MV-4-11 (cell line): ENCODE results near the gene CCL28.
A peak's percentile ranks its signal among the peaks of the same experiment; 100 is the strongest.

Source experiments
- DNase-seq: peaks from one replicate; lab custom pipeline; 2025; lab: John Stamatoyannopoulos, UW

CCL28 gene

DNA sequence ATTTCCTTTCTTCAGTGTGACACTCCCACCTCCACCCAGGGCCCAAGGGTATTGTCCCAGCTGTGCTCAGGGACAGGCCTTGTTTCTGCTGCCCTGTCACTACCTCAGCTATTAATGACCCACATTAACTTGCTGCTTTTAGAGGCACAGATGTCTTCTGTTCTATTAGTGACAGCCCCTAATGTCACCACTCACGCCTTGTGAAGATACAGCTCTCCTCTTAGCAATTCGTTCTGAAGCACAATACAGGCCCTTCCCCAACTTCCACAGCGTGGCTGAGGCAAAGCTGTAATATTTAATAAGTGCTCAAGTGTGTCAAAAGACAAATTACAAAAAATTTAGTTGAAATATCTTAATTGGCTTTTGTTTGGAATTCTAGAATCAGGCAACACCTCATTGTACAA, 54.3 kb downstream of the CCL28 start:
- DNase-seq: no peak

DNA sequence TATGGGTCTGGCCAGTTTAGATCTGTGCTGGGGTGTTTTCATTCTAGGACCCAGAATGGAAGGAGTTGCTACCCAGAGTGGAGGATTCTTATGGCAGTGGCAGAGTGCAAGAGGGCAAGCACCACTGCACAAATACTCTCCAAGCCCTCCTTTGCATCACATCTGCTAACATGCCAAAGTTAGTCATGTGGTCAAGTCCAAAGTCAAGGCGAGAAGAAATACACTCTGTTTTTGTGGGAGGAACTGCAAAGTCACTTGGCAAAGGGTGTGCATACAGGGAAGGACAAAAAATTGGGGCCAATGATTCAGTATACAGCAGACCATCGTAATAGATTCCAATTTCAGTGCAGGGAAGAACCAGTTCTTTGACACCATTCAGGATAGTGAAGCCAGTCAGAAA, 55.1 kb downstream of the CCL28 start:
- DNase-seq: no peak

DNA sequence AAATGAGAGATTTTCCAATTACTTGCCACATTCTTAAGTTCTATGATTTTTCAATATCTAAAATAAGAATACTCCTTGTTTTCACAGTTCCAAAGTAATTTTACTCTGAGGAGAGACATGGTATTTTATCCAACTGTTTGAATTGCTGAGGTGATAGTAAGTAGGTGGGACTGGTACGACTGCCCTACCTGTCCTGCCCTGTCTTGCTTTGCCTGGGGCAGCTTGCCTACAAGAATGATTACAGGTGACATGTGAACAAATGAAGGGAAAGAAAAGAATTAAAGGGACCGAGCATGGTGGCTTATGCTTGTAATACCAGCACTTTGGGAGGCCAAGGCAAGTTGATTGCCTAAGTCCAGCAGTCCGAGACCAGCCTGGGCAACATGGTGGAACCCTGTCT, 57.4 kb downstream of the CCL28 start:
- DNase-seq: no peak

DNA sequence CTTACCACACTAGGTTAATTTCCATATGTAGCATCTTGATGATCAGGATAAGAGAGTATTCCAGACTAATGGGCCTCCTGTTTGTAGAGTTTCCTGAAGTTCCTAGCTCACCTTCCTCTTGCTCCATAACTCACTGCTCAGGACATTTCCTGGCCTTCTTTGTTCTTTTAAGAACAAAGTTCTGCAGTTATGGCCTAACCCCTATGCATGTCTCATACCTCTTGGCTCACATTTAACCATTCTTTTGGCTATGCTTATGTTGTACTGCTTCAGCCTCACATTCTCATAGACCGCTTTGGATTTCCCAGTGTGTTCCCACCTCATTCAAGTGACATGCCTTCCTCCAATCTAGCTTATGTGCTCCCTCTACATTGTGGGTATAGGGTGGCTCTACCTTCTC, 58.5 kb downstream of the CCL28 start:
- no peak for DNase-seq

DNA sequence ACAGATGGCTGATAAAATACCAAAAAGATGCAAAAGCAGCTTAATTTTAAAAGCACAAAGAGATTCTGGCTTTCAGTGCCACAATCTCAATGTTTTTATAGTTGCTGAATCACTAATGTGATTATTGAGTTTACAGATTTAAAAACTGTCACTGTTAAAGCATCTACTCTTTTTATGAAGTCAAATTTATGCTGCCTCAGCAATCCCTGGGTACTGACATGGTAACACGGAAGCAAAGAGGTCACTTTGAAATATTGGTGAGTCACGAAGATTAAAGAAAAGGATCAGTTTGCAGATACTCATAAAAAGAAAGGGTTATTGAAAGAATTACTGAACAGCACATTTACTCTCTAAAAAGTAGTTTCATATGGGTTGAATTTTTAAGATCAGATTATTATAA, 59.3 kb downstream of the CCL28 start:
- no peak for DNase-seq

DNA sequence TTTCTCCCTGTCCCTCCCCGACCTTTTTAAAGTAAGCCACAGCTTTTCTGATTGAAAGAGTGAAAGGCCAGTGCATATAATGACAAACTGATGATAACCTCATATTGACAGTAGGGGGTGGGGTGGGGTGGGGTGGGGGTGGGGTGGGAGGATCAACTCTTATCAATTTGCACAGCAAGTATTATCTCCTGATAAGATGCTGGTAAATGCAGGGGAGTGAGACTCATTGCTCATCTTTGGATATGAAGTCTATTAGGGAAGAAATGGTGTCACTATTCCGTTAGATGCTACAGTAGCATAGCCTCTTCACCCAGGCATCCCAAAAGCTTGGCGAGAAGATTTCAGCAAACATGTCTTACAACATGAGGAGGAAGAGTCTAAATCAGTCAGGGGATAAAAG, 60.1 kb downstream of the CCL28 start:
- DNase-seq: no peak

DNA sequence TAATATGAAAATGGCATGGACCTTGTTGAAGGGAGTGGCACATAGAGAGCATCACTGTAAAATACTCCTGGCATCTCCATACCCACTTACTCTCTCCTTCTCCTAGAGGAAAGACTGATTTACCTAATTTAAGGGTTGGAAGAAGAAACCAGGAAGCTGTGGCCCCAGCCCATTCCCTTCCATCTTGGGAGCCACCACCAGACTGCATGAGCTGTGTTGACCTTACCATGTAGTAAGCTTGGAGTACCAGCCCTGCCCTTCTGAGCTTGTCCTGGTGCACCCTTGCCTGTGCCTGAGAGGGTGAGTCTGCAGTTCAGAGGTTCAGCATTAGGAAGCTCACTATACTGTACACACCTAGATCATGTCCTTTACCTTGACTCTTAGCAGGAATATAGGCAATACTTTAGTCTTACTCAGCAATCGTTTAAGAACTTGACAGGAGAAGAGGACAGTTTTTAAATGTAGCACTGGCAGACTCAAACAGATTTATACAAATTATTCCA, 63.3 kb downstream of the CCL28 start:
- DNase-seq: no peak

DNA sequence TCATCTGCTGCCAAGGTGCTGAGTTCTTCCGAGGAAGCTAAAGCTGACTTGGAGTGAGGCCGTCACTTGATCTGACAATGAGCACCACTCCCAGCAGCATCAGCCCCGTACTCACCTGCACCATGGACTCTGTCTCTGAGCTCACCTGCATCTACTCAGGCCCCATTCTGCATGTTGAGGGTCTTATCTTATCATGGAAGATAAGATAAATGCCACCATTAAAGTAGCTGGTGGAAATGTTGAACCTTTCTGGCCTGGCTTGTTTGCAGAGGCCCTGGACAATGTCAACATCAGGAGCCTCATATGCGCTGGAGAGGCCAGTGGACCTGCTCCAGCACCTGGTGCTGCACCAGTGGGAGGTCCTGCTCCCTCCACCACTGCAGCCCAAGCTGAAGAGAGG, 64.0 kb downstream of the CCL28 start:
- DNase-seq: no peak

DNA sequence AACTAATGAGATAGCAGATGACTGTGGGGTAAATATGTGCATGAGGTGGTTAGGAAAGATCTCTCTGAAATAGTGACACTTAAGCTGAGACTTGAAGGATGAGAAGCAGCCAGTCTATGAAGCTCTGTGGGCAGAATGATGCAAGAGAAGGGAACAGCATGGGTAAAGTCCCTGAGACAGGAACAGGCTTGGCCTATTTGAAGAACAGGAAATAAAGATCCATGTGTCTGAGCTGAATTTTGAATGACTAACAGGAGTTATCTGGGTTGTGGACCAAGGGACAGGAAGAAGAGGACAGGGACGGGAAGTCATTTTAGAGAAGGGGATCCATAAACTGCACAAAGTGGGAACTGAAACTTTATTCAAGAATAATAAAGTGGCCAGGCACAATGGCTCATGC, 73.3 kb downstream of the CCL28 start:
- peak; percentile 100 for DNase-seq

DNA sequence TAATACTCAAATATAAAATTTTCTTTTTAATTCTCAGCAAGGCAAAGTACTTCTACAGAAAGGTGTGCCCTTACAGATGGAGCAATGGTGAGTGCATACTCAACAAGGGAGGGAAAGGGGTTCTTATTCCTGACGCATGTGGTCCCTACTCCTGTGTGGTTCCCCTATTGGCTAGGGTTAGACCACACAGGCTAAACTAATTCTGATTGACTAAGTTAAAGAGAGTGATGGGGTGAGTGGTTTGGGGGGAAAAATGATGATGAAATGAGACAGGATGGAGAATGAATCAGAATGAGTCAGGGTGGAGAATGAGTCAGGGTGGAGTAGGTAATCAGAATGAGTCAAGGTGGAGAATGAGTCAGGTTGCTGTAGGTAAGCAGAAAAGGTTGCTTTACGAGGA, 76.0 kb downstream of the CCL28 start:
- no peak for DNase-seq

DNA sequence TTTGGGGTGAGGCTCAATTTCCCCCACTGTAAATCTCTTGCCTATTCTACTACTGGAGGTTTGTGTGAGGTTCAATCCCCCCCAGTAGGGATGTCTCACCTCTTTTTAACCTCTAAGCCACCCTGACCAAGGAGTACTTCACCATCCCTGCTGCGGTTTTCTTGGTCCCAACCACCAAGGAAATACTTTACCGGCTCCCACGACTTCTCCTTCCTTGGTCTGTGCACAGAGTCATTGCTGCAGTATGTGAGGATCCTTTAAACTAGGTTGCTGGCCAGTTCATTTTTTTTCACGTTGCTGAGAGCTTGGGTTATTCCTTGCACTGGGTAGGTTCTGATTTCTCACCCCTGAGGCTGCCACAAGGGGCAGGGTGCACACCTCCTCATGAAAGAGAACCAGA, 76.5 kb downstream of the CCL28 start:
- DNase-seq: peak; percentile 91

DNA sequence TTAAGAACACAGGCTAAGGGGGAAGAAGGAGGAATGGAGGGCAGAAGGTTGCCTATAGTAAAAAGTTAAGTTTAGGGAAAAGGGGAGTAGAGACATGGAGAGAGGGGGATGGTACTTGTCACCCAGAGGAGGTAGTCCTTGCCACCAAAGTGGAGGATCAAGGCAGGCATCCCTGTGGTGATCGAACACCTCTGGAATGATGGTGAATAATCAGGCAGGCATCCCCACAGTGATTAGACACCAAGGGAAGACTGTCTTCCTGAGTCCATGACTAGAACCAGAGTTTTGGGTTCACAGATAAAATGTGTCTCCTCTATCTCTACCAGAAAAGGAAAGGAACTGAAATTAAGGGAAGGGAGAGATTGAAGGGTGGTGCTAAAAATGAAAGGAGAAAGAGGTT, 79.8 kb downstream of the CCL28 start:
- no peak for DNase-seq
